GM19438 (cell line): ENCODE measurements around the gene CIAO2A.
"Not testable (repeated sequence)": the region's sequence is repeated elsewhere in the genome, so short reads cannot be mapped to it uniquely, and the experiment has no call there.

Experiments used
- ATAC-seq: cut with Tn5 transposase; IDR thresholded peaks from one replicate; pipeline ENCODE4 v1.9.1; 2021; ENCODE audit warnings: low read depth; ENCODE audit not compliant: unreplicated experiment

Gene CIAO2A, protein sequence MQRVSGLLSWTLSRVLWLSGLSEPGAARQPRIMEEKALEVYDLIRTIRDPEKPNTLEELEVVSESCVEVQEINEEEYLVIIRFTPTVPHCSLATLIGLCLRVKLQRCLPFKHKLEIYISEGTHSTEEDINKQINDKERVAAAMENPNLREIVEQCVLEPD

DNA sequence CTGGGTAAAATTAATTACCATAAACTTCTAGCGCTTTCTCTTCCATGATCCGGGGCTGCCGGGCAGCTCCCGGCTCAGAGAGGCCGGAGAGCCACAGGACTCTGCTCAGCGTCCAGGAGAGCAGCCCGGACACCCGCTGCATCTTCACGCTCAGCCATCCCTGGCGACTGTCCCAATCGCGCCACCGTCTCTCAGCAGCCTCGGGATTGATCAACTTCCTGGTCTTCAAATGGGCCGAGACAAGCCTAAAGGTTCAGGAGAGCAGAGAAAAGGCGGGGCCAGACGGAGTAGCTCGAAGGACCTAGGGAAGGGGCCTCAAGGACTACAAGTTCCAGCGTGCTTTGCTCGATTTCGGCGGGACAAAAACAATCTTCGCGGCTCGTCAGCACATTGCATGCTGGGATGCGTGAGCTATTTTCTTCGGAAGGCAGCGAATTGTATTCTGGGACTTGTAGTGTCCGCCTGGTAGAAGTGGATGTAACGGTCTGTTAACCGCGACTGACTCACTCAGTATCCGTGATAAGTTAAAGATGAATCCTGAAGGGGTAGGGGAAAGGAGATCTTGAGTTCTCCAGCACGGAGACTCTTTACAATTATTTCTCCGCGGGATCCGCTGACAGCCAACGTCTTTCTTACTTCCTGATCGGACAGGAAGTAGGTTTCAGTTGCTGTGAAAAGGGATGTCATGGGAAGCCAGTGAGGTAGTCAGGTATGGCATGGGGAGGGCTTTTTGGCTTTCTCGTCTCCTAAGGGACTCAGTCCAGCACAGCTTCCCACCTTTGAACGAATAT is at the start of gene CIAO2A:
CIAO2A (minus strand) TSS at position 212 of the 791 bp plus-strand sequence; CDS start at position 142, 70 bp downstream.
- peak; percentile 64 for ATAC-seq

DNA sequence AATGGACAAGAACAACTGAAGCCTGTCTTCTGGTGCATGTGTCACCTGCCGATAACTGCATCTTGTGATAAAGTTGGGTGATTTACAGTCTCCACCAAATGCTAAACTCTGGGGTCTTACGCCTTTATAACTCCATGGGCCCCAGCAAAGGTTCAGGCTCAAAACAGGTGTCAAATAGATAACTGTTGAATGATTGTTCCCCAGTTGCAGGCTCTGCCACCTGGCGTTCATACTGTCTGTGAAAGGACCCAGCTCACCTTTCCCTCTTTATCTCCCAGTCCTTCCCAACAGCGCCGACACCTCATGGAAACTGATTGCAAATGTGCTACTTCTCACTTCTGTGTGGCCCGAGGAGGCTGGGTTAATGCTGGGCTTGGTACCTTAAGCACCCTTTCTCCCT is 49.6 kb upstream of the CIAO2A start:
- ATAC-seq, result no peak

DNA sequence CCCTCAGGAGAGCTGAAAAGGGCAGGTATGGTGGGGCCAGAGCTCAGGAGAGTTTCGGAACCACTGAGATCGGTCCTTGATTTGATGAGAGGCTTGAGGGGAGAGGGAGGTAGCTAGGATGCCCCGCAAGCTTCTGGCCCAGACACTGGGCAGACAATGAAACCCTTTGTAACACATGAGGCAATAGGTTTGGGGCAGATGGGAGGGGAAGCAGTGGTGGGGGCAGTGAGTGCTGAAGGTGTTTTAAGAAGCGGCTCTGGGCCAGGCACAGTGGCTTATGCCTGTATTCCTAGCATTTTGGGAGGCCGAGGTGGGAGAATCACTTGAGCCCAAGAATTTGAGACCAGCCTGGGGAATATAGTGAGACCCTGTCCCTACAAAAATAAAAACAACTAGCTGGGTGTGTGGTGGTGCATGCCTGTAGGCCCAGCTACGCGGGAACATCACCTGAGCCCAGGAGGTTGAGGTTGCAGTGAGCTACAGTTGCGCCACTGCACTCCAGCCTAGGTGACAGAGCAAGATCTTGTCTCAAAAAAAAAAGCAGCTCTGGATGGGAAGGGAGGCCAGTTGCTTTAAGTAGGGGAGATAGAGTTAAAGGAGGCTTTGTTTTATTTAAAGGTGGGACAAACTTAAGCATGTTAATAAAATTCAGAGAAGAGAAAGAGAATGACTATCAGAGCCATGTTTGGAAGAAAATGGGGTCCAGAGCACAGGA is 48.3 kb upstream of the CIAO2A start:
- ATAC-seq, result no peak

DNA sequence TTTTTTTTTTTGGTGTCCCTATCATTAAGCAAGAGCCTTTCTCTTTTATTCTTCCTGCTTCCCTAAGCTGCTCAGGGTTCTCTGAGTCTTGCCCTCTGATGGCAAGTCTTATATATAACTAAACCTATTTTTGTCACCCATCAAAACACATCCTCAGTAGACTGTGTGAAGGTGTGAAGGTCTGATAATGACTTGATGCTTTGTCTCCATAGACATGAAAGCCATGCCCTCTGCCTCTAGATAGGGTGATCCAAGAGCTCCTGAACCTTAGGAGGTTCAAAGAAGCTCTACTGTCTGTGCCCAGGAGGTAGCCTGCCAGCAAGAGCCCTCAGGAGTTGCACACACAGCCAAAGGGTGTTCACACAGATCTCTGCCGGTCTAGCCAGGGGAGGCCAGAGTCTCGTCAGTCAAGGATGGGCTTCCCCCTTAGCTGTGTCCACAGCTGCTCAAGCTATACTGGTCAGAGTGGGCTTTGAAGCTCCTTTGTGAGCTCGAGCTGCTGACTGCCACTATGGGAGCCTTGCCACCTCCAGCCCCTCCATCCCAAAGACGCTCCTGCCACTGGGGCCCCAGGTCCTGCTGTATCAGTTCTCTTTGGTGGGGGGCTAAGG is 44.8 kb upstream of the CIAO2A start:
- no peak for ATAC-seq

DNA sequence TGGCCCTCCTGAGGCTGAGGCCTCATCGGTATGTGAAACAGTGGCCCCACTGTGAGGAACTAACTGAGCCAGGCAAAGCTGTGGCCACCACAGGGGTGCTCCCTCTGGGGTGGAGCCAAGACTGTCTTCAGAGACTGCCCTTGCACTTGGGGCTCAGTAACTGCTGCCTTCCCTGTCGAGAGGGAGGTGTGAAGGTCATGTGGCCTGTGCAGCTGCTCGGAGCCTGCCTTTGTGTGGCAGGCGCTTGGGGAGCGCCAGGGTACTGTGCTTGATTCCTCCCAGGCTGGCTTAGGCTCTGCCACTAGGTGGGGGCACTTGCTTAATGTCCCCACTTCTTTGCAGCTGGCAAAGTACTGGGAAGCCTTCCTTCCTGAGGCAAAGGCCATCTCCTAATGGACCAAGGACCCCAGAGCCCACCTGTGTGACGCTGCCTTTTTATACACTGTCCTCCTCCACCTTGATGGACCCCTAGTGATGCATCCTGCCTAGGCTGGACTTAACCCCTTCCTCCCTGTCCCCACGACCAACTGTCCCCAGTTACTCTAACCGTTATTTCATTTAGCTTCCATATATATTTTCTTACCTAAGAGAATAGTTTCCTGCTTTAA is 43.7 kb upstream of the CIAO2A start:
- no peak for ATAC-seq

DNA sequence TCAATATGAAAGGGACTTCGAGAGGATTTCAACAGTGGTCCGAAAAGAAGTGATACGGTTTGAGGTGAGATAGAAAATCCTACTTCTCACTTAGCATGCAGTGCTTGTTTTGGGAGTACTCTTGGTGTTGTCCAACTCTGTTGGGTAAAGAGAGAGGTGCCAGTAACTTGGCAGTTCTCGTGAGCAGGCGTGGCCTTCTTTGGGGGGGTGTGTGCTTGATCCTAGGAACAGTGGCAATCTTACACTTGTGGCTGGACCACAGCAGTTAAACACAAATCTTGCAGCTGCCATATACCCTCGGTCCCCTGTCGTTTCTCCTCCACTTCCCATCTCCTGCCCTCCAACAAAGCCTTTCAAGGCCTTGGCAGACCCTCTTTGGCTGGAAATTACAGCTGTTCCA is 42.7 kb upstream of the CIAO2A start:
- ATAC-seq, result no peak

DNA sequence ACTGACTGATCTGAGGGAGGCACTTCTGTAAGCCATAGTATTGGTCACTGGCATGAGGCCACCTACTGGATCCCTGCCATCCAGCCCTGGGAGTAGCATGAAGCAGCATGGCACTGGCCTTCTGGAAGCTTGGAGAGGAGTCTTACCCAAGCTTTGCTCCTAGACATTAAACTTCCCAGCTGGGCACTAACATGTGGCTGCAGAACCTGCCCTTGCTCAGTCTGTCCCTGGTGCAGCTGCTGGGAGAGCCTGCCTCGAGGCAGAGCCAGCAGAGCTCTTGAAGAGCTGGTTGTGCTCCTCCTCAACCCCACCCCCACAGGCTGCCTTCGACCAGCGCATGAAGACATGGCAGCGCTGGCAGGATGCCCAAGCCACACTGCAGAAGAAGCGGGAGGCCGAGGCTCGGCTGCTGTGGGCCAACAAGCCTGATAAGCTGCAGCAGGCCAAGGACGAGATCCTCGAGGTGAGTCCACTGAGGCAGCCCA is 40.7 kb upstream of the CIAO2A start:
- no peak for ATAC-seq

DNA sequence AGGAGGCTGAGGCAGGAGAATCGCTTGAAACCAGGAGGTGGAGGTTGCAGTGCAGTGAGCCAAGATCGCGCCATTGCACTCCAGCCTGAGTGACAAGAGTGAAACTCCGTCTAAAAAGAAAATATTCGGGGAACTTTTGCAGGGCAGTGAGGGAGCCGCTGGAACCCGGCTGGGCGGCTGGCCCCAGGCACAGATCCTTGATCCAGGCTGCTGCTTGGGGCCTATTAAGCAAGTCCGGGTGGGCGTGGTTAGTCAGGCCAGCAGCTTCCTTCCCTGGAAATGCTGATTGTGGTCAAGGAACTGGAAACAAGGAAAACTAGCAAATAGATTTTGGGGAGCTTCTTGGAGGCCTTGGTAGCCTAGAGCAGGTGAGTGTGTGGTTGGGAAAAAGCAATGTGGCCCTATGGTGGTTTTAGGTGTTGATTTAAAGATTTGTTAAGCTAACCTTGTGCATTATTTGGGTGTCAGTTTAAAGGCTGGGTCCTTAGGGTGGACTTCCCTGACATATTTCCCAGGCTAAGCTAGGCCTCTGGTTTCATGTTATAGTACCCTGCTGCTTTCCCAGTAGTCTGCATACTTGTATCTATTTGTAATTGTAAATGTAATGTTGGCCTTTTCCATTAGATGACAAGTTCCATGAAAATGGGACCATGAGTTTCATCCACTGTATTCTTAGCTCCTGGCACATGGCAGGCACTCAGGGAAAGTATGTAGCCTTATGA is 40.1 kb upstream of the CIAO2A start:
- no peak for ATAC-seq

DNA sequence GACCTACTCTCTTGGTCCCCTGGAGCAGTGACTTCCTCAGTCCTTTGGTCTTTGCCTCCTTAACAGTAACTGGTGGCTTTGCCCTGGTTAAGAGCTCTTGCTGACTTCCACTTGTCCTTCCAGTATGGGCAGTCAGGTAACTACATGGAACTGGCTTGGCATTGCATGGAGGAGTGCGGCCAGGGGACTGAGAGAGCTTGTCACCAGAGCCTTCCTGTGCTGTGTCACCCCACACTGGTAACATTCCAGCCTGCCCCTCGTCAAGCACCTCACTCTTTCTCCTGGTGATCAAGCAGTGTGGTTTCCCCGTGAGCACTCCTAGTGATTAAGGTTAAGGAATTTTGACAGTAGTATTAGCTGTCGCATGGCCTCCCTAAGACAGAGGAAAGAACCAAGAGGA is 38.6 kb upstream of the CIAO2A start:
- ATAC-seq, result no peak

DNA sequence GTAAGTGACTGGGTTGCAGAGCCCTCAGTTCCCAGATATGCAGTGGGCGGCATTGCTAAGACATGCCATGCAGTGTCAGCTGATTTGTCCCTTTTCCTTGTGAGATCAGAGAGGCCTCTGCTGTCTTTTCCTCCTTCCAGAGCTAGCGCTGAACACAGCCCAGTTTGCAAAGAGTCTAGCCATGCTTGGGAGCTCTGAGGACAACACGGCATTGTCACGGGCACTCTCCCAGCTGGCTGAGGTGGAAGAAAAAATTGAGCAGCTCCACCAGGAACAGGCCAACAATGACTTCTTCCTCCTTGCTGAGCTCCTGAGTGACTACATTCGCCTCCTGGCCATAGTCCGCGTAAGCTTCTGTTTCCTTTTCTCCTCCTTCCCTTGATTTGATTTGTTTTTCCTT is 37.9 kb upstream of the CIAO2A start:
- no peak for ATAC-seq

DNA sequence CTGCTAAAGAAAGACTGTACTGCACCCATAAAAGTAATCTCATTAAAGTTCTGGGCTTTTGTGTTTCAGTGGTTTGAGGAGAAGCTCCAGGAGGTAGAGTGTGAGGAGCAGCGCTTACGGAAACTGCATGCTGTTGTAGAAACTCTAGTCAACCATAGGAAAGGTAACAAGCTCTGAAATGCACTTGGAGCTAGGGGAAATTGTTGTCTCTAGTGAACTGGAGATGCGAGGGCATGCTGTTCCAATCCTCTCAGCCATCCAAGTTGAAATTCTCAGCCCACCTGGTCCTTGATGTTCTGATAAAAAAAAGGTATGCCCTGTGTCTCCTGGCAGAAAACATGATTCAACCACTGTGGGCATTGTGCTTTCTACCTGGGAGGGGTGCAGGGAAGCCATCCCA is 36.5 kb upstream of the CIAO2A start:
- no peak for ATAC-seq

DNA sequence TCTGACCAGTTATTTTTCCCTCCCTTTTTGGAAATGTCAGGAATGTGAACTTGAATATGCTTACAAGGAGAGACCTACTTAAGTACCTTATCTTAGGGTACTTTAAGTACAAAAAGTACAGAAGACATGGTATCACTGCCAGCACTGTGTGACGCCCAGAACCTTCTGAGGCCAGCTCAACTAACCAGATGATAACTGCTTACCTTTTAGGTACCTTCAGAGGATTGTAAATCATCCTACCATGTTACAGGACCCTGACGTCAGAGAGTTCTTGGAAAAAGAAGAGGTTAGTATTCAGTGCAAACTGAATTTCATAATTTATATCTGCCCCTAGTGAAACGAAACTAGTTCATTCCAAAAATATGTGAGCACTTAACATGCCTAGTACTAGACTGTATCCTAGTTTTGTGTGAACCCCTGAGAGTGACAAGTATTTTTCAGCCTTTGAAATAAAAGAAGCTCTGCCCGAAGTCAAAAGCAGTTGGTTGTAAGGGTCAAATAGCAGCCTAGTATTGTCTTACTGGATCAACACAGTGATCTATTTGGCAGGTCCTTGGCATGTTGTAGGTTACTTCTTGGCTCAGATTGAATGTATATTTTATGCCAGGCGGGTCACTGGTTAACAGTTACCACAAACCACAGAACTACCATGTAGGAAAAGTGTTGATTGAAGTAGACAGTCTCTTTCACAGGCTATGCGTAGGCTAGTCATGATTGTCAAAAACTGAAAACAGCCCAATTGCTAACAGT is 34.1 kb upstream of the CIAO2A start:
- no peak for ATAC-seq

DNA sequence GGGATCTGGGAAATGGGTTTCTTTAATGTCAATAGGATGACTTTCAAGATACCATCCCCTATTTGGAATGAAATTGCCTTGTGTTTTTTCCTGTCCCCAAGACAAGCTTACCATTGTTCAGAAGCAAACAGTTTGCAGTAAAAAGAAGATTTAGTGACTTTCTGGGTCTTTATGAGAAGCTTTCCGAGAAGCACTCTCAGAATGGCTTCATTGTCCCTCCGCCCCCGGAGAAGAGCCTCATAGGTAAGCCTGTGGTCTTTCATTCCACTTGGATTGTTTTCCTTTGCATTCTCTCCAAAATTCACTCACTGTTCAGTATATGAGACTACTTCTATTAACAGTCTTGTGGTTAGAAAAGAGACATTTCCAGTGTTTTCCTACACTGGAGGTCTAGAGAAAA is 32.3 kb upstream of the CIAO2A start:
- ATAC-seq, result no peak

DNA sequence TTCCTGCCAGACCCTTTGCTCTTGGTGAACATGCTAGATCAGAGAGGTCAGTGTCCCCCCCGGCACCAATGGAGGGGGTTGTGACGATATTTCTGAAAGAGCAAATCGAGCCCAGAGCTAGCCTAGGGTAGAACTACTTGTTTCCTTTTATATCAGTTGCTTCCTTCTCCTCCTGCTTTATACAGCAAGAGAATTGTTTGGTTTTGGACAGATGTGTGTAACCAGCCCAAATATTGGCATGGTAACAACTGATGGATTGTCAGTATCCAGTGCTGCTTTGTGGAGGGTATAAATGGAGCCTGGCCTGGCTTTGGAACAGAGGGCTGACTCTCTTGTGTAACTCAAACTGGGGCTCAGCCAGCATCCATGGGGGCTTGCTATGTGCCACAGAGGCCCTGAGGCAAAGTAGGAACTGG is 29.3 kb upstream of the CIAO2A start:
- ATAC-seq, result no peak

DNA sequence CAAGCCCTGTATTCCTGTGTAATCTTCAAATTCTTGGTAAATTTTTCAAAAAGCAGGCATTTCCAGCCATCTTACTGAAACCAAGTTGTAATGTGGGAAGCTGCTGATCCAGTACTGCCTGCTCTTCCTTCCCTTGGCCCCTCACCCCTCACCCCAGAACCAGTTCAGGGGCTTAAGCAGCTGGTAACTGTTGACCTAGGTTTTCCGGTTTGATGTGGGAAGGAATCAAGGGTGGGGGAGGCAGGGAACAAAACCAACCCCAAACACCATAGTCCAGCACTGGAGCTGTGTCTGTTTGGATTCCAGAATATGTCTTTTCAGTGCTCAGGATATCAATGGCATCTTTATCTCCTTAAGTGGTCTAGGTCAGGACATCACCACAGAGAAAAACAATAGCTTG is 28.8 kb upstream of the CIAO2A start:
- ATAC-seq, result no peak

DNA sequence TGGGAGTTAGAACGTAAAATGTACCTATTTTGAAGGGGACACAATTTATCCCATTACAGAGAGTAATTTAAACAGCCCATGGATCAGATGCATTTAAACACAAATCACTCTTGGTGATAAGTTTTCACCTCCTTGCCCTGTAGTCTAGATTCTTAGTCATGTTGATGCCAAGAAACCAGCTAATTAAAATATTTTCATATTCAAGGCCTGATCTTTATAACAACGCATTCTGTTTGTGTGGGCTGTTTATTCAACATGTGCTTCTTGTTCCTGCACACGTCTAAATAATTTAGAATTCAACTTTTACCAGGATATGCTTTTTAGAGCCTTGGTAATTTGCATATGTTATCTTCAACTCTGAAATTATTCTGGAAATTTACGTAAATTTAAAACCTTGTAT is 28.0 kb upstream of the CIAO2A start:
- no peak for ATAC-seq

DNA sequence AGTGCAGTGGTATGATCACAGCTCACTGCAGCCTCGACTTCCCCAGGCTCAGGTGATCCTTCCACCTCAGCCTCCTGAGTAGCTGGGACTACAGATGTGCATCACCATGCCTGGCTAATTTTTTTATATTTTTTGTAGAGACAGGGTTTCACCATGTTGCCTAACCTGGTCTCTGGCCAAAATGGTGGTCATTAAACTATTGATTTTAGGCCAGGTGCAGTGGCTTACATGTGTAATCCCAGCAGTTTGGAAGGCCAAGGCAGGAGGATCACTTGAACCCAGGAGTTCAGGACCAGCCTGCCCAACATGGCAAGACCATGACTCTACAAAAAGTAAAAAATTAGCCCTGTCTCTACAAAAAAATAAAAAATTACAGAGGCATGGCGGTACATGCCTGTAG is 26.7 kb upstream of the CIAO2A start:
- ATAC-seq, result not testable (repeated sequence)

DNA sequence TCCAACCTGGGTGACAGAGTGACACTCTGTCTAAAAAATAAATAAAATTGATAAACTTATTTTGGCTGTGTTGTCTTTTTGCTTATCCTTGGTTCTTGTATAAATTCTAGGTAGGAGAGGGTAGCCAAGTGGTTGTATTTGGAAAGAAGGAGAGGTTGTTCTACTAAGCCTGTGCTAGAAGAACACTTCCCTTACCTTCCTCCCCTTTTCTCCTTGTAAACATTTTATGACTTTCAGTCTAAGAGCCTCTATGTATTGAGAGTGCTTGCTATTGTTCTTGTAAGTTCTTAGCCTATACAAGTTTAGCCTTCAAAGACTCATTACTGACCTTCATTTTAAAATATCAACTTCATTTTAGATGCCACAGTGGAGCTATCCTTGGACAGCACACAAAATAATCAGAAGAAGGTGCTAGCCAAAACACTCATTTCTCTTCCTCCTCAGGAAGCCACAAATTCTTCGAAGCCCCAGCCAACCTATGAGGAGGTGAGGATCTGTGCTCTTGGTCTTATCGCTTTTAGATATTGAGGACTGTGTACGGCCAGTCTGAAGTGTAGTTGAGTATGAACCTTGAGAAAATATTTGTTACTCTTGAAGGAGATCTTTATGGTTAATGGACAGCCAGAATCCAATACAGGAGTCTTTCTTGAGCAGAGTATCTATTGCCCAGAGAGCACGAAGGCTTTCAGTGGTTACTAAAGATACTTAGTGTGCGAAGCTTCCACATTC is 24.3 kb upstream of the CIAO2A start:
- ATAC-seq, result no peak

DNA sequence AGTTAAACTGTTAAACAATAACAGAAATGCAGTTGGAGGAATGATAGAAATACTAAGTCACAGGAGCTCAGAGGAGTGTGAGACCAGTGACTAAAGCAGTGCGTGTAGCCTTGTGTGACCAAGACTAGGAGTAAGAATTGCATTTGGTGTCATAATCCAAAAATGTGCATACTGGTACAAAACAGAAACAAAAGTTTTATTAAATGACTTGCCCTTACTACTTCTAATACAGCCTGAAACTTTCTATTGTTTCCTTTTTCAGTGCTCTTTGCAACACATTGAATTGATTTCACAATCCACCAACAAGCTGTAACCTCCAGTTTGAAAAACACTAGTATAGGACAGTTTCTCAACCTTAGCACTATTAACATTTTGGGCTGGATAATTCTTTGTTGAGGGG is 19.3 kb upstream of the CIAO2A start:
- no peak for ATAC-seq
